Transverse colon (tissue), 4 donors: ENCODE results near the gene DPP10. TPM values are rescaled to one million over a fixed set of nuclear protein-coding genes. Genes with fewer than 3 reads are reported as not detected.

Experiments used
- DNase-seq: peaks from one replicate; pipeline ENCODE4 v3.0.0-alpha.2; 2019
- H3K27ac ChIP-seq, 4 donors: fragments of 200-600 bp; sonication (generic); 2 replicates each; pipeline ENCODE4 v1.5.1; 2016 to 2018; ENCODE audit warnings: inconsistent platforms in 4 of 4
- H3K27me3 ChIP-seq: fragments of 200-600 bp; sonication (generic); 2 replicates; pipeline ENCODE4 v1.5.1; 2017; ENCODE audit warnings: inconsistent platforms
- H3K36me3 ChIP-seq, 4 donors: fragments of 200-600 bp; sonication (generic); 2 replicates each; pipeline ENCODE4 v1.5.1; 2017 to 2019; ENCODE audit warnings: inconsistent platforms in 4 of 4
- H3K4me1 ChIP-seq, 4 donors: fragments of 200-600 bp; sonication (generic); 2 replicates each; pipeline ENCODE4 v1.5.1; 2017 to 2020; ENCODE audit warnings: inconsistent platforms in 4 of 4
- H3K4me3 ChIP-seq, 4 donors: fragments of 200-600 bp; sonication (generic); 1 replicate in 1 of 4; 2 replicates in 3 of 4; pipeline versions ENCODE4 v1.5.1 to v1.6.1; 2017 to 2019; ENCODE audit warnings: inconsistent platforms in 4 of 4
- H3K9me3 ChIP-seq, 2 donors: fragments of 200-600 bp; sonication (generic); 2 replicates each; pipeline ENCODE4 v1.5.1; 2017 to 2019; ENCODE audit warnings: inconsistent platforms in 2 of 2
- EP300 ChIP-seq: sonication (generic); formaldehyde crosslinking; IDR thresholded peaks from one replicate; pipeline ENCODE4 v1.6.1; 2017; ENCODE audit warnings: antibody characterized with exemption, low read depth
- POLR2A ChIP-seq: fragments of 450-650 bp; IDR thresholded peaks from one replicate; pipeline ENCODE4 v1.6.1; 2016; ENCODE audit warnings: antibody characterized with exemption, mild to moderate bottlenecking, moderate library complexity
- POLR2AphosphoS5 ChIP-seq, 3 donors: sonication (generic); formaldehyde crosslinking; IDR thresholded peaks; one replicate each; pipeline ENCODE4 v1.6.1; 2016; ENCODE audit warnings: antibody characterized with exemption in 3 of 3
- WGBS, 2 donors: methylation state at CpG; one replicate each; pipeline ENCODE4 v1.1.5; 2018; ENCODE audit warnings: low coverage in 1 of 2; 5-methylcytosine and 5-hydroxymethylcytosine counted together
- in situ Hi-C, 4 donors: fragments of 200-750 bp; cut with MboI; loops; one replicate each; pipeline versions ENCODE4 v1.15.0 to v1.15.1; 2017; ENCODE audit warnings: low sequenced_read_pairs in 3 of 4, low pct_ligation_motif_present in 1 of 4, low pct_unique_long_range_greater_than_20kb in 1 of 4
- intact Hi-C: fragments of 100-400 bp; cut with DNase I; formaldehyde crosslinking; loops from one replicate; pipeline ENCODE4 v1.15.1; 2023; ENCODE audit warnings: low total_unique reads
- total RNA-seq, 4 donors: library from RNA; depleted of rRNA; stranded (reverse); fragments of >200 nt; gene quantifications; one replicate each; pipeline ENCODE4 v1.1.0, GENCODE V29; 2016
- TF ChIP-seq, protein P1 (sequence below), 5 experiments: fragments of 200-600 bp in 3 of 5; fragments of 450-650 bp in 2 of 5; sonication (generic) in 3 of 5; IDR thresholded peaks; 1 replicate in 2 of 5; 2 replicates in 3 of 5; pipeline ENCODE4 v1.5.1; 2016 to 2017; ENCODE audit warnings: antibody characterized with exemption in 5 of 5, inconsistent platforms in 3 of 5, mild to moderate bottlenecking in 2 of 5, moderate library complexity in 1 of 5

DPP10 gene
- total RNA-seq, 4 donors from 2014 or later = 3.4 to 8.4 (median 7.0) TPM

DNA sequence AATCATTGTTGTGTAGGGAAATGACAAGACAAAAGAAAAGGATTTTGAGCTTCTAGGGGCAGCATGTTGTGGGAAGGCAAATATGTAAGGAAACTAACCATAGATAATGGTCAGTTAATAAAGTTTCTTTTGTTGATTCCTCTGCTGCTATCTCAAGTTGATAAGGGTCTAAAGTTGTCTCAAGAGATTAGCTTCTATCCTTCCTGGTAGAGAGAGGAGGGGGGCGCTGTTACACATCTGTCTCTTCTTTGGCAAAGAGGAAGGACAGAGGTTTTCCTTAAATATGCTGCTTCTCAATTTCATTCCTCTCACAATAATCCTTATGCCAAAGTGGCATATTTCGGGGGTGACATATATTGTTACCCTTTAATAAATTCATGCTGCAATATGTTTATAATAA is 944.0 kb downstream of the DPP10 start:
- Histone ChIP-seq H3K9me3 (peaks cover 0 to 6% of the 10 kb centered on the region in 2 donors), H3K4me1 (peaks cover 0 to 4% (median 0%) of the 10 kb centered on the region in 4 donors), H3K36me3 (no peaks in the 10 kb centered on the region), H3K27ac (no peak overlapping the region), H3K27me3 (no peaks in the 10 kb centered on the region), H3K4me3 (no peak overlapping the region)
- no peak for DNase-seq
- in situ Hi-C loops = no loop called here
- no peak for TF ChIP-seq POLR2AphosphoS5 (IDR thresholded peaks at IDR 0.05)
- TF ChIP-seq POLR2A = no peak
- no peak for TF ChIP-seq EP300
- TF ChIP-seq, protein P1, sequence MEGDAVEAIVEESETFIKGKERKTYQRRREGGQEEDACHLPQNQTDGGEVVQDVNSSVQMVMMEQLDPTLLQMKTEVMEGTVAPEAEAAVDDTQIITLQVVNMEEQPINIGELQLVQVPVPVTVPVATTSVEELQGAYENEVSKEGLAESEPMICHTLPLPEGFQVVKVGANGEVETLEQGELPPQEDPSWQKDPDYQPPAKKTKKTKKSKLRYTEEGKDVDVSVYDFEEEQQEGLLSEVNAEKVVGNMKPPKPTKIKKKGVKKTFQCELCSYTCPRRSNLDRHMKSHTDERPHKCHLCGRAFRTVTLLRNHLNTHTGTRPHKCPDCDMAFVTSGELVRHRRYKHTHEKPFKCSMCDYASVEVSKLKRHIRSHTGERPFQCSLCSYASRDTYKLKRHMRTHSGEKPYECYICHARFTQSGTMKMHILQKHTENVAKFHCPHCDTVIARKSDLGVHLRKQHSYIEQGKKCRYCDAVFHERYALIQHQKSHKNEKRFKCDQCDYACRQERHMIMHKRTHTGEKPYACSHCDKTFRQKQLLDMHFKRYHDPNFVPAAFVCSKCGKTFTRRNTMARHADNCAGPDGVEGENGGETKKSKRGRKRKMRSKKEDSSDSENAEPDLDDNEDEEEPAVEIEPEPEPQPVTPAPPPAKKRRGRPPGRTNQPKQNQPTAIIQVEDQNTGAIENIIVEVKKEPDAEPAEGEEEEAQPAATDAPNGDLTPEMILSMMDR (IDR thresholded peaks at IDR 0.05) = no peak
- 75 to 87% methylated on average over 2 of the region's 2 CpGs for WGBS, 2 donors
- intact Hi-C loops = no loop called here

DNA sequence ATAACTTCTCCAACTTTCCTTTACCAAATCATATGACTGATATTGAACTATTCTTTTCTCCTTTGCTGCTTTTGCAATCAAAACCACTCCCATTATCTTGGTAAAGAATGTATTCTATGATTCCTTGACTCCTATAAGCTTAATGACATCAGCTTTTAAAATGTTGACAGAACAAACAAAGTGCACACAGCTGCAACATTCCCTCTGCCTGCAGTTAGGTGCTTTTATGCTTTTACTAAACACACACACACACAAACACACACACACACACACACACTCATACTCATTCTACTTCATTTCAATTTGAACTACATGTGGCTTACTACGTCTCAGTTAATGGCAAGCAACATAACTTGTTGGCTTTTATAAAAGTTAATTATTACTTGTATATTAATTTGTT is 946.6 kb downstream of the DPP10 start:
- 29 to 48% methylated on average over 1 of the region's 1 CpG for WGBS, 2 donors
- Histone ChIP-seq H3K9me3 (no peaks in the 10 kb centered on the region), H3K27me3 (no peaks in the 10 kb centered on the region), H3K4me1 (peaks cover 0 to 4% (median 0%) of the 10 kb centered on the region in 4 donors), H3K27ac (no peak overlapping the region), H3K36me3 (no peaks in the 10 kb centered on the region), H3K4me3 (no peak overlapping the region)
- intact Hi-C loops = no loop called here
- DNase-seq = no peak
- in situ Hi-C loops = no loop called here
- TF ChIP-seq EP300 = no peak
- TF ChIP-seq, protein P1 (IDR thresholded peaks at IDR 0.05) = no peak
- TF ChIP-seq POLR2A = no peak
- no peak for TF ChIP-seq POLR2AphosphoS5 (IDR thresholded peaks at IDR 0.05)

DNA sequence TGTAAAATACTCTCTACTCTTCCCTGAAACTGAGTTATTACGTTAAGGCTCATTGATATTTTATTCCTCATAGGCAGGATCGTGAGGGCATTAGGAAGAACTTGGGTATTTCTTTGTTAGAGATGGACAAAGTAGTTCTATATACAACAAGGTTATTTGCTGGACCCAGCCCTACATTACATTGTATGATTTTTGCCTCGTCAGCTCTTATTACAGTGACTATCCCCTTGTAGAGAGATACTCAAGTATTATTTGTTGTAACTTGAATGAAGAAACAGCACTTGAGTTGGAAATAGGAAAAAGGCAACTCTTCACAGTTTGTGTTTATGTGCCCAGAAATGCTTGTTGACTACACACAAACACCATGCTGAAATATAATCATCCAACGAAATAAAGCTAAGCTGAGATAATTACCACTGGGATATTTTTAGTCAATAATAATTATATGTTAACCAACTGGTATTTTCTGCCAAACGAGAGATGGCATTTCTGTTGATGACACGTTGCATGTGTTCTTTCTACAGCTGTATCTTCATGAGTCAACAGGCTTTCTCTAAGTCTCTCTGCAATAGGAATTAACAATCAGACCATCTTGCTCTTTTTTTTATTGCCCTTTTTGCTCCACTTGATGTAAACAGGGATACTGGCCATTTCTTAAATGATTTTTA is 947.6 kb downstream of the DPP10 start:
- intact Hi-C loops = no loop called here
- no peak for DNase-seq
- no peak overlapping the region for H3K4me3 ChIP-seq
- H3K36me3 ChIP-seq = no peaks in the 10 kb centered on the region
- WGBS, 2 donors = 65 to 70% methylated on average over 5 to 6 of the region's 6 CpGs
- in situ Hi-C loops = no loop called here
- H3K27ac ChIP-seq = no peak overlapping the region
- H3K27me3 ChIP-seq = no peaks in the 10 kb centered on the region
- TF ChIP-seq EP300 (no peak), POLR2A (no peak), POLR2AphosphoS5 (IDR thresholded peaks at IDR 0.05) (no peak)
- TF ChIP-seq, protein P1 (IDR thresholded peaks at IDR 0.05) = no peak
- H3K4me1 ChIP-seq = peaks cover 0 to 4% (median 0%) of the 10 kb centered on the region in 4 donors
- H3K9me3 ChIP-seq = no peaks in the 10 kb centered on the region

DNA sequence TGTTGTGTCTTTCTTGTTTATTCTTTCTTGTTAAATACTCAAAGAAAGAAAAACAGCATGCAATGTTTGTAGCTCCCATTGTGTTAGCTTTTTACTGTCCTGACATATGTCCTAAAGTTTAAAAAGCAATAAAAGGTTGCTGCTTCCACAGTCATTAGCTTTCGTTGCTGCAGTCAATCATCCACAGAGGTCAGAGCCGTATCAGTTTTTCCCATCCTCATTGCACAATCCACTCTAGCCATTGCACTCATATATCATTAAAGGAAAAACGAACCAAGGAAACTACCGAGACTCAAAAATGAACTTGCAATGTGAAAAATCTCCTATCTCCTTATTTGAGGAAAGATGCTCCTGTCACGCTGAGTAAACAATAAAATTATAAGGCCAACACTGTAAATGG is 954.1 kb downstream of the DPP10 start:
- TF ChIP-seq POLR2A (no peak), EP300 (no peak), POLR2AphosphoS5 (IDR thresholded peaks at IDR 0.05) (no peak)
- TF ChIP-seq, protein P1 (IDR thresholded peaks at IDR 0.05) = no peak
- WGBS, 2 donors = 35 to 36% methylated on average over 5 of the region's 5 CpGs
- H3K27ac ChIP-seq = no peak overlapping the region
- in situ Hi-C loops = no loop called here
- no peaks in the 10 kb centered on the region for H3K4me1 ChIP-seq
- H3K36me3 ChIP-seq = no peaks in the 10 kb centered on the region
- intact Hi-C loops = no loop called here
- no peaks in the 10 kb centered on the region for H3K27me3 ChIP-seq
- no peak overlapping the region for H3K4me3 ChIP-seq
- DNase-seq = no peak
- no peaks in the 10 kb centered on the region for H3K9me3 ChIP-seq
